Kidney glomerular epithelial cell (primary cell): ENCODE results near the gene NPTN.
"Not testable (repeated sequence)": the region's sequence is repeated elsewhere in the genome, so short reads cannot be mapped to it uniquely, and the experiment has no call there.

Source experiments
- DNase-seq: peaks from one replicate; lab custom pipeline; 2025; lab: John Stamatoyannopoulos, UW

The NPTN gene

GRCh38 chr15:73633111-73633990, at the start of gene NPTN:
TSS of gene NPTN (minus strand) at chr15:73633389. CDS start at chr15:73633215, 174 bp downstream.
- DNase-seq = peak; percentile 89

DNA sequence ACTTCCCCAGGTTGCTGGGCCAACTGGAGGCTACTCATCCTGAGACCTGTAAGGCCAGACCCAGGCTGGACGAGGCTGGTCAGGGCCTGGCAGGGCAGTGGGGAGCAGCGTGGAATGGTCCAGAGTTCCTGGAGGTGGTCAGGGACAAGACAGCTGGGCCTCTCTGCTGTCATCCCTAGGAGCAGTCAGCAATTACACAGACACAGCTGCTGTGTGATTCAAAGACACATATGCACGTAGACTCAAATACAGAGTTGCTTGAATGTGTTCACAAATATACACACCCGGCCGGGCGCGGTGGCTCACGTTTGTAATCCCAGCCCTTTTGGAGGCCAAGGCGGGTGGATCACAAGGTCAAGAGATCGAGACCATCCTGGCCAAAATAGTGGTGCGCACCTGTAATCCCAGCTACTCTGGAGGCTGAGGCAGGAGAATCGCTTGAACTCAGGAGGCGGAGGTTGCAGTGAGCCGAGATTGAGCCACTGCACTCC, 49.5 kb upstream of the NPTN start:
- DNase-seq = no peak

- DNase-seq = no peak
These were observed 48.8 kb upstream of the NPTN start for GRCh38 chr15:73681856-73682599.

- no peak for DNase-seq
These were observed 47.9 kb upstream of the NPTN start for GRCh38 chr15:73681063-73681462.

DNA sequence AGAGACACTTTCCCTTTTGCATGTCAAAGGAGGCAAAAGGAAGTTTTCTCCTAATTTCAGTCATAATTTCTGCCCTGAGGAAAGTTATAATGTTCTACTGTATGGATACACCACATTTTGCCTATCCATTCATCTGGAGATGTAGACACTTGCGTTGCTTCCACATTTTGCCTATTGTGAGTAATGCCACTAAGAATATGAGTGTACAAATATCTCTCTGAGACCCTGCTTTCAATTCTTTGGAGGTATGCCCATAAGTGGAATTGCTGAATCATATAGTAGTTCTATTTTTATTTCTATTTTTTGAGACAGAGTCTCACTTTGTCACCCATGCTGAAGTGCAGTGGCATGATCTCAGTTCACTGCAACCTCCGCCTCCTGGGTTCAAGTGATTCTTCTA, 47.4 kb upstream of the NPTN start:
- no peak for DNase-seq

DNA sequence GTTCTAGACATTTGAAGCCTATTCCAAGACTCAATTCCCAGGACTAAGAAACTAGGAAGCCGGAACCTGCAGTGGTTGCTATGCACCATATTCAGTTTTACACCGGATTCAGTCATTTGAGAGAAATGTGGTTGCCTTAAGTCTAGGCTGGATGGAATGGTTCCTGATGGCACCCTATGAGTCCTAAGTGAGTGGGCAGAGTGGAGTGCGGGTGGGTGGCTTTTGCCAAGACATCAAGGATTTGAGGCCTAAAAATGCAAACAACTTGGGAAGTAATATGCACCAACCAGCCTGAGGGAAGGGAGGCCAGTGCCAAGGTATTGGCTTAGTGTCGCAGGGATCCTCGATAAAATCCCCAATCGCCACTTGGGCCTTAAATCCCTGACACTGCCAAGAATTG, 46.8 kb upstream of the NPTN start:
- no peak for DNase-seq

GRCh38 chr15:73679180-73679579, 46.0 kb upstream of the NPTN start:
- no peak for DNase-seq

- no peak for DNase-seq
These were observed 45.3 kb upstream of the NPTN start for GRCh38 chr15:73678498-73678897.

GRCh38 chr15:73677733-73678132, 44.5 kb upstream of the NPTN start:
- DNase-seq = no peak

GRCh38 chr15:73677146-73677607, 44.0 kb upstream of the NPTN start:
- peak; percentile 49 for DNase-seq

GRCh38 chr15:73674587-73674986, 41.4 kb upstream of the NPTN start:
- DNase-seq = no peak

GRCh38 chr15:73660455-73660854, 27.3 kb upstream of the NPTN start:
- no peak for DNase-seq

GRCh38 chr15:73658645-73659044, 25.5 kb upstream of the NPTN start:
- no peak for DNase-seq

- DNase-seq = no peak
These were observed 22.5 kb upstream of the NPTN start for GRCh38 chr15:73655724-73656123.

- DNase-seq = no peak
These were observed 21.5 kb upstream of the NPTN start for GRCh38 chr15:73654659-73655058.

- DNase-seq = no peak
These were observed 17.4 kb upstream of the NPTN start for GRCh38 chr15:73650416-73651126.

DNA sequence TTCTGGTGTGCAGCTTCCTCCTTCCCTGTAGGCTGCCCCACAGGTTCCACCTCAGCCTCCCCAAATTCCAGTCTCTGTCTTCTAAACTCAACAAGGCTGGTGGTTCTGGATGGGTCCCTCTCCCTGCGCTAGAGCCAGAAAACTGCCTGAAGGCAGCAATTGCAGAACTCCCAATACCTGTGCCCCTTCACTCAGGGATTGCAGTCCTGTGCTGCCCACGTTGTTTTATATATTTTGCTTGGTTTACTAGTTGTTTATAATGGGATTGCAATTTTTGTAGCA, 14.8 kb upstream of the NPTN start:
- DNase-seq = no peak

DNA sequence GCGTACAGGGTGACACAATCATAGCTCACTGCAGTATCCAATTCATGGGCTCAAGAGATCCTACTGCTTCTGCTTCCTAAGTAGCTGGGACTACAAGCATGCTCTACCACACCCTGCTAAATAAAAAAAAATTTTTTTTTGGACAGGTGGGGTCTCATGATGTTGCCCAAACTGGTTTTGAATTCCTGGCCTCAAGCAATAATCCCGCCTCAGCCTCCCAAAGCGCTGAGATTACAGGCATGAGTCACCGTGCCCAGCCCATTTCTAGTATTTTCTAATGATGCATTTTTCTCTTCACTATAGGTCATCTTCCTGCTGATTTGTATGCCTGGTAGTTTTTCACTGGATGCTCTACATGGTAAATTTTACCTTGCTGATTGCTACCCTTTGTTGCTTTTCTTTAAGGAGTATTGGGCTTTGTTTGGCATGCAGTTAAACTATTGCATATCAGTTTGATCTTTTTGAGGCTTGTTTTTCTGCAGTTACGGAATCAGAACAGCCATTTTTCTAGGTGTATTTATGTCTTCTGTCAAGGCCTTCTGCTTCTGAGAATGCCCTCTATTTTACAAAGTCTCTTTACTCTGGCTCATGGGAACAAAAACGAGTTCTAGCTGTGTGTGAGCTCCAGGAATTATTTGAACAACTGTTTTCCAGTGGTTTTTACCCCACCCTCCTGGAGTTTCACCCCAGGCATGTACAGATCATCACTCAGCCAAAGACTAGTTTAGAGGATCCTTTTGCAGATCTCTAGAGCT, 14.2 kb upstream of the NPTN start:
- DNase-seq = no peak

- DNase-seq = not testable (repeated sequence)
These were observed 6.3 kb upstream of the NPTN start for GRCh38 chr15:73639464-73639863.

DNA sequence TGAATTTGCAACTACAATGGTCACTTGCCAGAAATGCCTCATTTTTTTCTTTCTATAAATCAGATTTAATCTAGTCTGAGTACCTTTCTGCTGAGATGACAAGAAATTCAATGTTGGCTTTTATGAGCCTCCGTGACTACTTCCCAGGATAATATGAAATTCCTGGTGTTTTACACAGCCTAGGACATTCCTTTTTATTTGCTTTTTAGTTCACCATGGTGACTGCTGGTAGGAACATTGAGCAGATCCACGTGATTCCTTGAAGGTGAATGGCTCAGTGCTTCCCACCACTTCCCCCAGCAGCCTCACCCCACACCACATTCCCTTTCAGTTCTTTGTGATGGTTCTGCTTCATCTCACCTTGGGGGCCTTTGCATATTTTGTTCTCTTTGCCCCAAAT, 4.3 kb upstream of the NPTN start:
- peak; percentile 78 for DNase-seq

DNA sequence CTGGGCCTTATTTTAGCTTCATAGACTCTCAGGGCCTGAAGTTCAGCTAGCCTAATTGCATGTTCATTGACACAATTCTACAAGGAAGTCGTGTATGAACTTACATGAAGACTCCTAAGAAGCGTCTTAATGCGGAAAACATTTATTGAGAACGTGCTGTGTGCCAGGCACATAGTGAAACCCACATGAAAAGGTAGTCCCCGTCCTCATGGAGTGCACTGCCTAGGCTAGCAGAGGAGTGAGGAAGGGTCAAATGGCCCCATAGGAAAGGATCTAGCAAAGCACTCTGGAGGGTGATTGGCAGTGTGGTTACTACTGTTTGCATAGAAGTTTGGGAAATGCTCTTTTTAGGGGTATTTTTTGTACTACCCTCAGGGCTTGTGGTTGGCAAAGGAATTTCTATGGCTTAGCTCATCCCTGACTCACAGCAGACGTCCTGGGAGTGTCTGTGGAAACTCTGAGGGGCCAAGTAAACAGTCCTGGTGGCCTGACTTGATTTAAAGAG, 854 bp upstream of the NPTN start:
- peak; percentile 88 for DNase-seq

GRCh38 chr15:73632670-73633058, 525 bp downstream of the NPTN start:
- DNase-seq = no peak
